Esophagus squamous epithelium (tissue), 5 donors: ENCODE data around the gene TBC1D12. TPM values are rescaled to one million over a fixed set of nuclear protein-coding genes. Genes with fewer than 3 reads are reported as not detected.

Experiments used
- DNase-seq: peaks from one replicate; lab custom pipeline; 2025; lab: John Stamatoyannopoulos, UW
- H3K27ac ChIP-seq, 4 donors: fragments of 200-600 bp; sonication (generic); one replicate each; pipeline ENCODE4 v1.5.1; 2016 to 2019; ENCODE audit warnings: mild to moderate bottlenecking in 1 of 4
- H3K27me3 ChIP-seq, 4 donors: fragments of 200-600 bp; sonication (generic); 1 replicate in 3 of 4; 2 replicates in 1 of 4; pipeline versions ENCODE4 v1.5.1 to v1.6.0; 2017 to 2021; ENCODE audit warnings: antibody characterized with exemption in 1 of 4
- H3K36me3 ChIP-seq, 3 donors: fragments of 200-600 bp; sonication (generic); one replicate each; pipeline ENCODE4 v1.5.1; 2016 to 2019
- H3K4me1 ChIP-seq, 3 donors: fragments of 200-600 bp; sonication (generic); one replicate each; pipeline ENCODE4 v1.5.1; 2017 to 2019
- H3K4me3 ChIP-seq, 4 donors: fragments of 200-600 bp; sonication (generic); 1 replicate in 3 of 4; 2 replicates in 1 of 4; pipeline ENCODE4 v1.5.1; 2016 to 2019; ENCODE audit warnings: mild to moderate bottlenecking in 2 of 4, moderate library complexity in 1 of 4
- H3K9me3 ChIP-seq, 3 donors: fragments of 200-600 bp; sonication (generic); one replicate each; pipeline ENCODE4 v1.5.1; 2016 to 2019
- CTCF ChIP-seq, 6 experiments: fragments of 450-650 bp in 4 of 6; fragments of 200-600 bp in 2 of 6; sonication (generic) in 2 of 6; IDR thresholded peaks; one replicate each; pipeline ENCODE4 v1.5.1; 2016 to 2019; ENCODE audit warnings: antibody characterized with exemption in 6 of 6, mild to moderate bottlenecking in 4 of 6, moderate library complexity in 4 of 6
- POLR2A ChIP-seq, 4 donors: fragments of 450-650 bp; IDR thresholded peaks; one replicate each; pipeline ENCODE4 v1.6.1; 2017; ENCODE audit warnings: antibody characterized with exemption in 4 of 4, mild to moderate bottlenecking in 4 of 4, moderate library complexity in 3 of 4
- WGBS, 2 donors: methylation state at CpG; one replicate each; pipeline ENCODE4 v1.1.5; 2018; 5-methylcytosine and 5-hydroxymethylcytosine counted together
- intact Hi-C: fragments of 100-400 bp; cut with DNase I; formaldehyde crosslinking; loops from one replicate; pipeline ENCODE4 v1.15.0; 2022
- total RNA-seq, 4 donors: library from RNA; depleted of rRNA; stranded (reverse); fragments of >200 nt; gene quantifications; one replicate each; pipeline ENCODE4 v1.1.0, GENCODE V29; 2016
- donor health status: DM: yes; HTN: yes; CAD: no.

TBC1D12 gene
- total RNA-seq, 4 donors from 2014 or later: 5.2 to 13.5 (median 7.0) TPM

DNA sequence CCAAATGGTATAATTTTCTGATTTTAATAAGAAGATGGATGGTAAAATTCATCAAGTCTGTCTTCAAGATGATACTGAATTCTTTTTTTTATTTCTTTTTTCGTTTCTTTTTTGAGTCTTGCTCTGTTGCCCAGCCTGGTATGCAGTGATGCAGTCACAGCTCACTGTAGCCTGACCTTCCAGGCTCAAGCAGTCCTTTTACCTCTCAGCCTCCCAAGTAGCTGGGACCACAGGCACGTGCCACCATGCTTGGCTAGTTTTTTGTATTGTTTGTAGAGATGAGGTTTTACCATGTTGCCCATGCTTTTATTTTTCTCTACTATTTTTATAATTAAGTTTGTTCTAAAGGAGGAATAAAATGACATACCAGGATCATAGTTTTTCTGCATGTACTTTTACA, 91.1 kb downstream of the TBC1D12 start:
- intact Hi-C loops: no loop called here
- no peak for DNase-seq
- peaks cover 0 to 9% (median 0%) of the 10 kb centered on the region in 3 donors for H3K4me1 ChIP-seq
- H3K27ac ChIP-seq: no peak overlapping the region
- peaks cover 0 to 5% (median 0%) of the 10 kb centered on the region in 3 donors for H3K36me3 ChIP-seq
- H3K27me3 ChIP-seq: no peaks in the 10 kb centered on the region
- no peaks in the 10 kb centered on the region for H3K9me3 ChIP-seq
- TF ChIP-seq POLR2A (IDR thresholded peaks at IDR 0.05): no peak
- TF ChIP-seq CTCF (IDR thresholded peaks at IDR 0.05): no peak
- WGBS, 2 donors: 68 to 76% methylated on average over 2 of the region's 2 CpGs
- H3K4me3 ChIP-seq: no peak overlapping the region

GRCh38 chr10:94496010-94496409, 93.7 kb downstream of the TBC1D12 start:
- Histone ChIP-seq H3K36me3 (peaks cover 0 to 14% (median 0%) of the 10 kb centered on the region in 3 donors), H3K4me3 (no peak overlapping the region), H3K4me1 (no peaks in the 10 kb centered on the region), H3K27me3 (no peaks in the 10 kb centered on the region), H3K27ac (no peak overlapping the region), H3K9me3 (no peaks in the 10 kb centered on the region)
- 68 to 84% methylated on average over 4 of the region's 4 CpGs for WGBS, 2 donors
- no peak for TF ChIP-seq CTCF (IDR thresholded peaks at IDR 0.05)
- no peak for TF ChIP-seq POLR2A (IDR thresholded peaks at IDR 0.05)
- no peak for DNase-seq
- intact Hi-C loops: no loop called here

DNA sequence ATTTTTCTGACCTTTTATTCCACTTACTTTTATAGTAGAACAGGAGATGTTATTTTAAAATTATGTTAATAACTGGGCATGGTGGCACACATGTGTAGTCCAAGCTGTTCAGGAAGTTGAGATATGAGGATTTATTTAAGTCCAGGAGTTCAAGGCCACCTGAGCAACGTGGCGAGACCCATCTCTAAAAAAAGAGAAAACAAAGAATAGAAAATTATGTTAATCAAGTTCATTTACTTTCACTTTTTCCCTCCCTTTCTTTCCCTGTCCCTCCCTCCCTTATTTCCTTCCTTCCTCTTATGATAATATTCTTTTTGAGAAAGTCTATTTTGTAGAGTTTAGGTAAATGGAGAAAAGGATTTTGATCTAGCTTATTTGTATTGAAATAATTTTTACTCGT, 94.3 kb downstream of the TBC1D12 start:
- DNase-seq: no peak
- Histone ChIP-seq H3K36me3 (peaks cover 0 to 20% (median 0%) of the 10 kb centered on the region in 3 donors), H3K27me3 (no peaks in the 10 kb centered on the region), H3K9me3 (no peaks in the 10 kb centered on the region), H3K4me3 (no peak overlapping the region), H3K27ac (no peak overlapping the region), H3K4me1 (no peaks in the 10 kb centered on the region)
- intact Hi-C loops: no loop called here
- TF ChIP-seq POLR2A (IDR thresholded peaks at IDR 0.05) (no peak), CTCF (IDR thresholded peaks at IDR 0.05) (no peak)
- 63 to 66% methylated on average over 3 of the region's 3 CpGs for whole genome bisulfite sequencing, 2 donors

- 78 to 80% methylated on average over 5 of the region's 5 CpGs for WGBS, 2 donors
Observed at GRCh38 chr10:94500063-94500462, 97.7 kb downstream of the TBC1D12 start.

More at GRCh38 chr10:94500063-94500462, 97.7 kb downstream of the TBC1D12 start:
- H3K36me3 ChIP-seq: peaks cover 0 to 25% (median 0%) of the 10 kb centered on the region in 3 donors
- no peaks in the 10 kb centered on the region for H3K27me3 ChIP-seq
- peak in 1 of 6 experiments; percentile 9 for TF ChIP-seq CTCF (IDR thresholded peaks at IDR 0.05)
- no peak for TF ChIP-seq POLR2A (IDR thresholded peaks at IDR 0.05)
- no peaks in the 10 kb centered on the region for H3K4me1 ChIP-seq
- H3K9me3 ChIP-seq: no peaks in the 10 kb centered on the region
- no peak overlapping the region for H3K4me3 ChIP-seq
- intact Hi-C loops: no loop called here
- no peak overlapping the region for H3K27ac ChIP-seq
- no peak for DNase-seq
